HG03095 (cell line): Measurements from ENCODE around the gene TBC1D26.
"Not testable (repeated sequence)": the region's sequence is repeated elsewhere in the genome, so short reads cannot be mapped to it uniquely, and the experiment has no call there.

Experiments used
- ATAC-seq: cut with Tn5 transposase; IDR thresholded peaks from one replicate; pipeline ENCODE4 v1.9.1; 2021; ENCODE audit warnings: moderate library complexity; ENCODE audit not compliant: unreplicated experiment

TBC1D26 gene

GRCh38 chr17:15742921-15743320 is 10.8 kb downstream of the TBC1D26 start:
- ATAC-seq, result no peak

DNA sequence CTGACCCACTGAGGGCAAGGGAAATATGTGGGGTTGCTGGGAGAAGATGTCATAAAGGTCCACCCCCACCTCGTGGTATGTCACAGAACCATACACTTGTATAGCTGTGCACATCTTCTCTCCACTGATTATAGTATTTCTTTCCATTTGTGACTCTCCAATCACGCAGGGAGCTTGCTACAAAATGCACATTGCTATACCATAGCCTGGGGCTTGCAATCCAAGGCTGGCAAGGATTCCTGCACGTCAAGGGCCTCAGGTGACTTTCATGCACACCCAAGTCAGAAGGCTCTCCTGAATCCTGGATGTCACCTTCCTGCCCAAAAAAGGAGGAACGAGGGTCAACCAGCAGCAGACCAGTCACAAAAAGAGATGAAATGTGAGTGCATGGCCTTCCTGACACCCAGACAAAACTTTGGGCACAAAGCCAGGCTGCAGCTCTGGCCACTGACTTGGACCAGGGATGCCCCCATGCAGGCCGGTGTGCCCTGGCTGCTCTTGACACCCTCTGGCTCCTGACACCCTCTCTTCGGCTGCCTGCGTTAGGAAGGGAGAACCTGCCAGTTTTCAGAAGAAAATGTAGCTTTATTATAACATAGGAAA is 12.1 kb downstream of the TBC1D26 start:
- ATAC-seq, result no peak

GRCh38 chr17:15744885-15745284 is 12.8 kb downstream of the TBC1D26 start:
- no peak for ATAC-seq

- ATAC-seq, result not testable (repeated sequence)
These were observed 17.3 kb downstream of the TBC1D26 start for GRCh38 chr17:15749403-15749802.

DNA sequence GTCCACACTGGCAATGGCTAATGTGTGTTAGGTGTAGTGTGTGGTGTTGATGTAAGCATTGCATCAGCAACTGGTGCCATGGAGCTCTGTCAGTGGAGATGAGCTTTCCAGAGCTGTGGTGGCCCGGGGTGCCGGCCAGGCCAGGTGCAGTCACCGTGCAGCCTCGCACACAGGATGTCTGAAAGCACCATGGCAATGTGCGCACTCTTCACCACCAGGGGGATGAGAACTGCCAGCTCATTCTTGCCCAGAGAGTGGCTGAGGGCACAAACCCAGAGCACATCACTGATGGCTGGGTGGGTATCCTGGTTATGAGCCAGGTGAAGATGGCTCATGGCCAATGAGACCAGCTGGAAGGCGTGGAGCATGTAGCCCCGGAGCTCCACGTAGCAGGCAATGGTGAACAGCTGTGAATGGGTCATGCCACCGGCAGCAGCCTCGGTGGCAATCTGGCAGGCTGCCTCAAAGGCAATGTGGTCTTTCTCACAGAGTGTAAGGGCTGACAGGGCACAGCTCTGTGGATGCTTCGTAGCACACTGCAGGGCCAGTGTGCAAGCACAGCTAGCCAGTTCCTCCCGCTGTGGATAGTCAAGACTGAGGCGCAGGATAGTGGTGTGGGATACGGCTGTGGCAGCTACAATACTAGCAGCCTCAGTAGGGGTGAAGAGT is 36.9 kb downstream of the TBC1D26 start:
- not testable (repeated sequence) for ATAC-seq

GRCh38 chr17:15770679-15771078 is 38.6 kb downstream of the TBC1D26 start:
- not testable (repeated sequence) for ATAC-seq

DNA sequence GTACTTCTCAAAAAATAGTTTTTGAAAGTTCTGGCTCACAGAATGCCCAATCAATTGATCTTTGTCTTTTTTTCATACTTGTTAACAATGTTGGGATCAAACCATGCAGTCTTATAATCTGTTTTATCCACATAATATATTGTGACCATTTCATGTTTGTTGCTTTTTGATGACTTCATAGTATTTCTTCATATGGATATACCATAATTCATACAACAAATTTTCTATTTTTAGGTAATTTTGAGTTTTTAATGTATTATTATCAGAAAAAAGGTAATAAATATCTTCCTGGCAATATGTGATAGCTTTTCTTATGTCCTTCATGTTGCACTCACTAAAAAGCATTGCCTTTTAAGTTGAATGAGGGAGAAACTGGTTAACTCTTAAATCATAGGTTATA is 44.8 kb downstream of the TBC1D26 start:
- ATAC-seq, result no peak

DNA sequence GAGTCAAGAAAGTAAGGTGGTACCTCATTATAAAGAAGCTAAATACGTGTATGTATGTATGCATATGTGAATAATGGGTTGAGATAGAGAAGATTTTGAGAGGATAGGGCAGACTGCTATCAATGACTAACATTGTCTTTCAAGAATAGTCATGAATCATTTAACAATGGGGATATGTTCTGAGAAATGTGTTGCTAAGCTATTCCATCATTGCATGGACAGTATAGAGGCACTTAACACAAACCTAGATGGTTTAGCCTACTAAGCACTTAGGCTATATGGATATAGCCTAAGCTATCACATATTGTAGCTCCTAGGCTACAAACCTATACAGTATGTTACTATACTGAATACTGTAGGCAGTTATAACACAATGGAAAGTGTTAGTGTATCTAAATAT is 45.2 kb downstream of the TBC1D26 start:
- ATAC-seq, result no peak

DNA sequence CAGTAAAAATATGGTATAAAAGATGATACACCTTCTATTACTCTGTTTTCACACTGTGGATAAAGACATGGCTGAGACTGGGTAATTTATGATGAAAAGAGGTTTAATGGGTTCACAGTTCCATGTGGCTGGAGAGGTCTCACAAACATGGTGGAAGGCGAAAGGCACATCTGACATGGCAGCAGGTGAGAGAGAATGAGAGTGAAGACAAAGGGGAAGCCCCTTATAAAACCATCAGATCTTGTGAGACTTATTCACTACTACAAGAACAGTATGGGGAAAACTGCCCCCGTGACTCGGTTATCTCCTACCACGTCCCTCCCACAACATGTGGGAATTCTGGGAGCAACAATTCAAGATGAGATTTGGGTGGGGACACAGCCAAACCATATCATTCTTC is 45.6 kb downstream of the TBC1D26 start:
- ATAC-seq, result no peak

- ATAC-seq, result no peak
These were observed 47.0 kb downstream of the TBC1D26 start for GRCh38 chr17:15779119-15779518.

DNA sequence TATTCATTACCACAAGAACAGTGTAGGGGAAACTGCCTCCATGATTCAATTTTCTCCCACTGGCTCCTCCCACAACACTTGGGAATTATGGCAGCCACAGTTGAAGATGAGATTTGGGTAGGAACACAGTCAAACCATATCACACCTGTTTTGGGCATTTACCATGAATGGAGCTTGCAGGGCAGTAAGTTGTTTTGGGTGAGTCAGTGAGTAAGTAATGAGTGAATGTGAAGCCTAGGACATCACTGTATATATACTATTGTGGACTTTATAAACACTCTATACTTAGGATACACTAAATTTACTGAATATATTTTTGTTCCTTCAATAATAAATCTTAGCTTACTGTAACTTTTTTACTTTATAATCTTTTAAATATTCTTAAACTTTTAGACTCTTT is 48.1 kb downstream of the TBC1D26 start:
- ATAC-seq, result no peak

GRCh38 chr17:15782866-15783265 is 50.8 kb downstream of the TBC1D26 start:
- ATAC-seq, result no peak

DNA sequence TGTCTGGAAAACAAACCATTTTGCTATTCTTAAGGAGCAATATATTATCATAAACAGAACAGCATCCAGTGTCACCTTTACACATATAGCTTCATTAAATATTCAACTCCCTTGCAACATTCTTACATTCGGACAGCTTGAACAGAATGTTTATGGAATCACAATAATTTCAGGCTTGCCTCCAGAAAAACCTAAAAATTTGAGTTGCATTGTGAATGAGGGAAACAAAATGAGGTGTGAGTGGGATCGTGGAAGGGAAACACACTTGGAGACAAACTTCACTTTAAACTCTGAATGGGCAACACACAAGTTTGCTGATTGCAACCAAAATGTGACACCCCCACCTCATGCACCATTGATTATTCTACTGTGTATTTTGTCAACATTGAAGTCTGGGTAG is 51.4 kb downstream of the TBC1D26 start:
- no peak for ATAC-seq

GRCh38 chr17:15784351-15784750 is 52.3 kb downstream of the TBC1D26 start:
- ATAC-seq, result not testable (repeated sequence)

DNA sequence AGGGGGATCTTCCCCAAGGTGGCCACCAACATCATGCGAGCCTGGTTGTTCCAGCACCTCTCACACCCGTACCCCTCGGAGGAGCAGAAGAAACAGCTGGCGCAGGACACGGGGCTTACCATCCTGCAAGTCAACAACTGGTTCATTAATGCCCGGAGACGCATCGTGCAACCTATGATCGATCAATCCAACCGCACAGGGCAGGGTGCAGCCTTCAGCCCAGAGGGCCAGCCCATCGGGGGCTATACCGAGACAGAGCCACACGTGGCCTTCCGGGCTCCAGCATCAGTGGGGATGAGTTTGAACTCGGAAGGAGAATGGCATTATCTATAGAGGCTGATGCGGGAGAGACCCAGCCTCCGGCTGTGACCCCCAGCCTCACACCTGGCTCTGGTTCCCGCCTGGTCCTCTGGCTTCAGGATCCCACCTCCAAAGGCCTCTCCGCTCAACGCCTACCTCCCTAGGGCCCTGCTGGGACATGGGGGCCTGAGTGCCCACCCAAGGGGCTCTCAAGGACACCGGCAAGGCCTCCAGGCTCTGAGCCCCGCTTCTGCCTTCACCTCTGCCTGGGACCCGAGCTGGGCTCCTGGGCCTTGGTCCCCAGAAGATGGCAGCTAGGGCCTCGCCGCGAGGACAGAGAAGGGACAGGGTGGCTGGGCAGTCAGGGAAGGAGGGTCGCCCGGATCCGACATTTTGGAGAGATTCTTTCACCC is 55.4 kb downstream of the TBC1D26 start:
- ATAC-seq, result not testable (repeated sequence)

DNA sequence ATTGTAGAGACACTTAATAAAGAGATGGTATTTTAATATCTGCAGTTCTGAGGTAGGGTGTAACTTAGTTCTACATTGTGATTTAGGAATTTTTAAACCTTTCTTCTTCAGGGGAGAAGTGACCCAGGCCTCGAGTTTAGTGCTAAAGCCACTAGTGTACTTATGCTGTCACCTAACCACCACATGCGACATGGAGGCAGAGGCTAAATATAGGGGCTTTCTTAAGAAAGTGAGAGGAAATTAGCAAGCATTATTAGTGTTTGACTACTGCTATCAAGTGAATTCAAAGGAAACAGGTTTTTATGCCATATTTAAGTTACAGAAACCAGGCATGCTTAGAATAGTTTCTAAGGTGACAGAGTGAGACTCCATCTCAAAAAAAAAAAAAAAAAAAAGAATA is 56.3 kb downstream of the TBC1D26 start:
- not testable (repeated sequence) for ATAC-seq
